ENCODE results near the gene POU6F2. TPM values are rescaled to one million over a fixed set of nuclear protein-coding genes. Genes with fewer than 3 reads are reported as not detected.
A peak's percentile ranks its signal among the peaks of the same experiment; 100 is the strongest.

Gene POU6F2
- total and polyA plus RNA-seq, 2 donors from 2014 or later = 0.47 TPM; not detected in 1

DNA sequence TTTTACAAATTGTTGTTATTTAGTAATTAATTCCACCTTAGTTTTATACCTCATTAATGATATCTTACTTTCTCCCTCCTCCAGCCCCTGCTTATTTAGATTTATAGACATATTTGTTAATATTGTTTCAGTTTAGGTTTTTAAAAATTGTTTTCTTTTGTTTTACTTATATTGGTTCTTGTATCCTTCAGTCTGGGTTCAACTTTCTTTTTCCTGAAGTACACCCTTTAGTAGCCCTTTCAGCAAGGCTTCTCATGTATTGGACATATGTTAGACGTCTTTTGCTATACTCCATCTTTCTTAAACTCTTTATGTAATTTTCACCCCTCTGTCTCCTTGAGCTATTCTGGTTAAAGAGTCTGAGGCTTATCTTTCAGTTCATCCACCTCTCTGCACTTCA lies 12.8 kb upstream of the POU6F2 start:
- TF ChIP-seq, protein P1, sequence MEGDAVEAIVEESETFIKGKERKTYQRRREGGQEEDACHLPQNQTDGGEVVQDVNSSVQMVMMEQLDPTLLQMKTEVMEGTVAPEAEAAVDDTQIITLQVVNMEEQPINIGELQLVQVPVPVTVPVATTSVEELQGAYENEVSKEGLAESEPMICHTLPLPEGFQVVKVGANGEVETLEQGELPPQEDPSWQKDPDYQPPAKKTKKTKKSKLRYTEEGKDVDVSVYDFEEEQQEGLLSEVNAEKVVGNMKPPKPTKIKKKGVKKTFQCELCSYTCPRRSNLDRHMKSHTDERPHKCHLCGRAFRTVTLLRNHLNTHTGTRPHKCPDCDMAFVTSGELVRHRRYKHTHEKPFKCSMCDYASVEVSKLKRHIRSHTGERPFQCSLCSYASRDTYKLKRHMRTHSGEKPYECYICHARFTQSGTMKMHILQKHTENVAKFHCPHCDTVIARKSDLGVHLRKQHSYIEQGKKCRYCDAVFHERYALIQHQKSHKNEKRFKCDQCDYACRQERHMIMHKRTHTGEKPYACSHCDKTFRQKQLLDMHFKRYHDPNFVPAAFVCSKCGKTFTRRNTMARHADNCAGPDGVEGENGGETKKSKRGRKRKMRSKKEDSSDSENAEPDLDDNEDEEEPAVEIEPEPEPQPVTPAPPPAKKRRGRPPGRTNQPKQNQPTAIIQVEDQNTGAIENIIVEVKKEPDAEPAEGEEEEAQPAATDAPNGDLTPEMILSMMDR (IDR thresholded peaks at IDR 0.05; ENCODE audit: borderline replicate concordance, extremely low read depth, insufficient read depth) = no peak
- Histone ChIP-seq H3K4me3 (ENCODE audit: low read length in 3 of 3) (no peak overlapping the region), H3K27me3 (ENCODE audit: control insufficient read depth, insufficient read depth, low read length) (no peaks in the 10 kb centered on the region), H3K27ac (ENCODE audit: low read depth in 2 of 2, low read length in 2 of 2) (no peak overlapping the region), H3K9ac (ENCODE audit: low read length in 3 of 3) (no peak overlapping the region), H3K4me1 (ENCODE audit: control insufficient read depth in 2 of 3, insufficient read depth in 2 of 3, low read depth in 1 of 3, low read length in 3 of 3) (no peaks in the 10 kb centered on the region), H3K9me3 (ENCODE audit: control insufficient read depth in 2 of 3, insufficient read depth in 1 of 3, low read length in 3 of 3) (no peaks in the 10 kb centered on the region), H3K36me3 (ENCODE audit: control insufficient read depth in 2 of 3, insufficient read depth in 3 of 3, low read length in 3 of 3) (no peaks in the 10 kb centered on the region)
- FAIRE-seq = no peak
- DNase-seq = no peak
- intact Hi-C loops (cut with DNase I) = no loop called here

- FAIRE-seq (no peak), DNase-seq (no peak)
- H3K27me3 ChIP-seq (ENCODE audit: control insufficient read depth, insufficient read depth, low read length) = peaks cover 9% of the 10 kb centered on the region
- H3K4me3 ChIP-seq (ENCODE audit: low read length in 3 of 3) = no peak overlapping the region
- intact Hi-C loops (cut with DNase I) = no loop called here
- H3K4me1 ChIP-seq (ENCODE audit: control insufficient read depth in 2 of 3, insufficient read depth in 2 of 3, low read depth in 1 of 3, low read length in 3 of 3) = no peaks in the 10 kb centered on the region
- H3K36me3 ChIP-seq (ENCODE audit: control insufficient read depth in 2 of 3, insufficient read depth in 3 of 3, low read length in 3 of 3) = no peaks in the 10 kb centered on the region
- H3K9ac ChIP-seq (ENCODE audit: low read length in 3 of 3) = no peak overlapping the region
- no peaks in the 10 kb centered on the region for H3K9me3 ChIP-seq (ENCODE audit: control insufficient read depth in 2 of 3, insufficient read depth in 1 of 3, low read length in 3 of 3)
- TF ChIP-seq, protein P1 (IDR thresholded peaks at IDR 0.05; ENCODE audit: borderline replicate concordance, extremely low read depth, insufficient read depth) = no peak
- H3K27ac ChIP-seq (ENCODE audit: low read depth in 2 of 2, low read length in 2 of 2) = no peak overlapping the region
Observed at GRCh38 chr7:38973760-38974159, 3.9 kb upstream of the POU6F2 start.

- TF ChIP-seq, protein P1 (IDR thresholded peaks at IDR 0.05; ENCODE audit: borderline replicate concordance, extremely low read depth, insufficient read depth) = no peak
- Histone ChIP-seq H3K27me3 (ENCODE audit: control insufficient read depth, insufficient read depth, low read length) (peaks cover 10% of the 10 kb centered on the region), H3K4me3 (ENCODE audit: low read length in 3 of 3) (no peak overlapping the region), H3K9me3 (ENCODE audit: control insufficient read depth in 2 of 3, insufficient read depth in 1 of 3, low read length in 3 of 3) (no peaks in the 10 kb centered on the region), H3K36me3 (ENCODE audit: control insufficient read depth in 2 of 3, insufficient read depth in 3 of 3, low read length in 3 of 3) (no peaks in the 10 kb centered on the region), H3K4me1 (ENCODE audit: control insufficient read depth in 2 of 3, insufficient read depth in 2 of 3, low read depth in 1 of 3, low read length in 3 of 3) (no peaks in the 10 kb centered on the region), H3K9ac (ENCODE audit: low read length in 3 of 3) (no peak overlapping the region), H3K27ac (ENCODE audit: low read depth in 2 of 2, low read length in 2 of 2) (no peak overlapping the region)
- DNase-seq (peak; percentile 44 to 67 (median 50)), FAIRE-seq (no peak)
- intact Hi-C loops (cut with DNase I) = no loop called here
Observed at GRCh38 chr7:38975944-38976392, 1.7 kb upstream of the POU6F2 start.

DNA sequence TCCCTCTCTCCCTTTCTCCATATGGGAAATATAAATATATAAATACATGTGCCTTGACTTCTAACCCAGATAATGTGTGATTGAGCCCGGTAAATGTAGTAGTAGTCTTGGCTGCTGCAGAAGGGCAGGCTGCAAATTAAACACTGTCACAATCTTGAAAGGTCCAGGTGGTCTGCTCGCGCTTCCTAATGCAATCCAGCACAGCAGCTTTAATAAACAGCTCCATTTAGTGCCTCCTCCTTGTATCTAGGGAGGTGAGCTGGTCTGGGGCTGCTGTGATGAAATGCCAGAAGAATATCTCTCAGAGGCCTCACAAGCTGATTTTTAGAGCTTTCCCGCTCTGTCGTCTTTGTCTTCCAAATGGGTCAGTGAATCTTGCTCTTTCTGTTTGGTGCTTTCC lies 782 bp downstream of the POU6F2 start:
- H3K36me3 ChIP-seq (ENCODE audit: control insufficient read depth in 2 of 3, insufficient read depth in 3 of 3, low read length in 3 of 3) = no peaks in the 10 kb centered on the region
- intact Hi-C loops (cut with DNase I) = no loop called here
- TF ChIP-seq, protein P1 (IDR thresholded peaks at IDR 0.05; ENCODE audit: borderline replicate concordance, extremely low read depth, insufficient read depth) = no peak
- no peak overlapping the region for H3K4me3 ChIP-seq (ENCODE audit: low read length in 3 of 3)
- H3K4me1 ChIP-seq (ENCODE audit: control insufficient read depth in 2 of 3, insufficient read depth in 2 of 3, low read depth in 1 of 3, low read length in 3 of 3) = no peaks in the 10 kb centered on the region
- no peak overlapping the region for H3K9ac ChIP-seq (ENCODE audit: low read length in 3 of 3)
- DNase-seq (peak in 1 of 5 donors; percentile 6), FAIRE-seq (no peak)
- H3K27me3 ChIP-seq (ENCODE audit: control insufficient read depth, insufficient read depth, low read length) = peaks cover 10% of the 10 kb centered on the region
- no peaks in the 10 kb centered on the region for H3K9me3 ChIP-seq (ENCODE audit: control insufficient read depth in 2 of 3, insufficient read depth in 1 of 3, low read length in 3 of 3)
- H3K27ac ChIP-seq (ENCODE audit: low read depth in 2 of 2, low read length in 2 of 2) = no peak overlapping the region

Measured in kidney (tissue), 14 donors.